SH-SY5Y (cell line): ENCODE data around the gene NAA20.

Experiments used
- GATA2 ChIP-seq: IDR thresholded peaks from 2 replicates; pipeline ENCODE4 v1.6.1; 2011; ENCODE audit warnings: mild to moderate bottlenecking, low read depth, low read length
- GATA3 ChIP-seq: IDR thresholded peaks from 2 replicates; pipeline ENCODE4 v1.6.1; 2011; ENCODE audit warnings: low read depth, mild to moderate bottlenecking, low read length, moderate library complexity

GRCh38 chr20:20005342-20005741 is 11.8 kb upstream of the NAA20 start:
- TF ChIP-seq GATA3 (no peak), GATA2 (no peak)
